DND-41 (cell line): ENCODE results near the gene MITF.

ENCODE experiments used
- ATAC-seq: fragments of 200-7000 bp; cut with Tn5 transposase; 3 replicates; pipeline ENCODE4 v1.9.1; 2021; ENCODE audit warnings: low read depth; ENCODE audit not compliant: insufficient read depth
- DNase-seq: peaks from one replicate; pipeline ENCODE4 v3.0.0-alpha.2; 2020
- H2AFZ ChIP-seq: 2 replicates; pipeline ENCODE4 v1.6.0; 2012; ENCODE audit warnings: low read depth, low read length
- H3K27ac ChIP-seq: 2 replicates; pipeline ENCODE4 v1.5.1; 2012; ENCODE audit warnings: low read length, inconsistent platforms
- H3K27me3 ChIP-seq: fragments of 200-600 bp; sonication (generic); 2 replicates; pipeline ENCODE4 v1.6.0; 2012; ENCODE audit warnings: low read length, mild to moderate bottlenecking, inconsistent platforms; ENCODE audit not compliant: insufficient read depth, poor library complexity
- H3K36me3 ChIP-seq: 2 replicates; pipeline ENCODE4 v1.5.1; 2012; ENCODE audit warnings: low read length, inconsistent platforms; ENCODE audit not compliant: insufficient read depth
- H3K4me1 ChIP-seq: 2 replicates; pipeline ENCODE4 v1.5.1; 2012; ENCODE audit warnings: mild to moderate bottlenecking, low read length; ENCODE audit not compliant: insufficient read depth
- H3K4me2 ChIP-seq: 2 replicates; pipeline ENCODE4 v1.6.0; 2012; ENCODE audit warnings: mild to moderate bottlenecking, moderate library complexity, low read length, inconsistent platforms; ENCODE audit not compliant: insufficient read depth
- H3K4me3 ChIP-seq, 2 experiments: fragments of 200-600 bp in 1 of 2; shearing (Covaris generic) in 1 of 2; 2 replicates each; pipeline ENCODE4 v1.5.1; 2012 to 2016; ENCODE audit warnings: inconsistent platforms in 2 of 2, low read length in 2 of 2, mild to moderate bottlenecking in 2 of 2, low read depth in 1 of 2, moderate library complexity in 1 of 2
- H3K79me2 ChIP-seq: 2 replicates; pipeline ENCODE4 v1.6.0; 2012; ENCODE audit warnings: low read length, inconsistent platforms; ENCODE audit not compliant: insufficient read depth
- H3K9ac ChIP-seq: 2 replicates; pipeline ENCODE4 v1.6.0; 2012; ENCODE audit warnings: low read depth, mild to moderate bottlenecking, inconsistent platforms, low read length, moderate library complexity
- H3K9me3 ChIP-seq: 2 replicates; pipeline ENCODE4 v1.5.1; 2012; ENCODE audit warnings: low read length, moderate library complexity, mild to moderate bottlenecking, inconsistent platforms; ENCODE audit not compliant: insufficient read depth, severe bottlenecking
- H4K20me1 ChIP-seq: 2 replicates; pipeline ENCODE4 v1.6.0; 2012; ENCODE audit warnings: low read length; ENCODE audit not compliant: insufficient read depth
- EZH2 ChIP-seq: IDR thresholded peaks from 3 replicates; pipeline ENCODE4 v1.6.1; 2012; ENCODE audit warnings: borderline replicate concordance, low read depth, mild to moderate bottlenecking, moderate library complexity, low read length, inconsistent platforms; ENCODE audit not compliant: severe bottlenecking
- TF ChIP-seq, protein P1 (sequence below): IDR thresholded peaks from 2 replicates; pipeline ENCODE4 v1.5.1; 2012; ENCODE audit warnings: borderline replicate concordance, low read length, moderate library complexity, mild to moderate bottlenecking; ENCODE audit not compliant: poor library complexity, severe bottlenecking; ENCODE audit errors: extremely low read depth

Gene MITF

DNA sequence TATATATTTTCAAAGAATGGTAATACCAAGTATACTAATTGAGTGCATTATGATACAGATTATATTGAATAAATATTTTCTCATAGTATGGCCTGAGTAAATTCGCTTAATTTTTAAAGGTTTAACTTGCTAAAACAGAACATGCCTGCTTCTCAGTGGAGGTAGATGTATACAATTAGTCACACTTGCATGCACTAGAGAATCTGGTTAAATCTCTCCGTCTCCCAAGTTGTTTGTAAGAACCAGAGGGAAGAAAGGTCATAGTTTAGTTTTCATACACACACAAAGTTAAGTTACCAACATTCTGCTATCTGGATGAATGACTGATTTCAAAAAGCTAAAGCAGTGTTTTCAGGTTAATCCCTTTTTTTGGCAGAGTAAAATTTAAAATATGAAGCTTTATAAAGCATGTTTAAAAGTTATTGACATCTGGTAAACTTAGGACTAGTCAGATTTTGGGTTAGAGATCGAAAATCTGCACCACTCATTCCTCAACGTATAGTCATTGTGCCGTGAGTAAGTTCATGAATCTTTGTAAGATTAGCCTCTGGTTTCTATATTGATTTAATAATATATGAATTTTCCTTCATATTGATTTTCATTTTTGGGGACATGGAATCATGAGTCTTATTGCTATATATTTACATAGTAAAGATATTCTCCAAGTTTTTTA lies 142.6 kb downstream of the MITF start:
- ATAC-seq (no peak), DNase-seq (no peak)
- peaks cover 3% of the 10 kb centered on the region for H3K27me3 ChIP-seq
- TF ChIP-seq, protein P1, sequence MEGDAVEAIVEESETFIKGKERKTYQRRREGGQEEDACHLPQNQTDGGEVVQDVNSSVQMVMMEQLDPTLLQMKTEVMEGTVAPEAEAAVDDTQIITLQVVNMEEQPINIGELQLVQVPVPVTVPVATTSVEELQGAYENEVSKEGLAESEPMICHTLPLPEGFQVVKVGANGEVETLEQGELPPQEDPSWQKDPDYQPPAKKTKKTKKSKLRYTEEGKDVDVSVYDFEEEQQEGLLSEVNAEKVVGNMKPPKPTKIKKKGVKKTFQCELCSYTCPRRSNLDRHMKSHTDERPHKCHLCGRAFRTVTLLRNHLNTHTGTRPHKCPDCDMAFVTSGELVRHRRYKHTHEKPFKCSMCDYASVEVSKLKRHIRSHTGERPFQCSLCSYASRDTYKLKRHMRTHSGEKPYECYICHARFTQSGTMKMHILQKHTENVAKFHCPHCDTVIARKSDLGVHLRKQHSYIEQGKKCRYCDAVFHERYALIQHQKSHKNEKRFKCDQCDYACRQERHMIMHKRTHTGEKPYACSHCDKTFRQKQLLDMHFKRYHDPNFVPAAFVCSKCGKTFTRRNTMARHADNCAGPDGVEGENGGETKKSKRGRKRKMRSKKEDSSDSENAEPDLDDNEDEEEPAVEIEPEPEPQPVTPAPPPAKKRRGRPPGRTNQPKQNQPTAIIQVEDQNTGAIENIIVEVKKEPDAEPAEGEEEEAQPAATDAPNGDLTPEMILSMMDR, result no peak
- no peak for TF ChIP-seq EZH2
- H3K27ac ChIP-seq, result no peak overlapping the region
- H3K9me3 ChIP-seq, result no peaks in the 10 kb centered on the region
- H3K9ac ChIP-seq, result no peak overlapping the region
- H3K4me3 ChIP-seq, result no peak overlapping the region
- no peaks in the 10 kb centered on the region for H4K20me1 ChIP-seq
- H3K4me2 ChIP-seq, result no peak overlapping the region
- no peaks in the 10 kb centered on the region for H3K4me1 ChIP-seq
- H3K79me2 ChIP-seq, result no peaks in the 10 kb centered on the region
- H2AFZ ChIP-seq, result no peak overlapping the region
- no peaks in the 10 kb centered on the region for H3K36me3 ChIP-seq

DNA sequence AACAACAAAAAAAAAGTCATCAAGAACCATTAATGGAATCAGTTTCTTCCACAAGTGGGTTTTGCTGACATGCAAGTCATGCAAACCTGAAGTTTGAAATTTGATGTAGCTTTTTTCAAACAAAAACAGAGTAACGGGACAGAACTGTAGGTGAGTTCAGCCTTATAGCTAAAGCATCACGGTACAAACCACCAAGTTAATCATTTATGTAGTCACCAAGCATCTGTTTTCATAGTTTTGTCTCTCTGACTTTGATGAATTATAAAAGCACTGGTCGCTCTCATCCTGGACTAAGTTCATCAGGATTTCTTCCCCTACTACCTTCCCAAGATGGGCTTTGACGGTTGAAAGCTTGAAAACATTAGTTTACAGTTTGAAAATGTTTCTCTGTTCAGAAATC lies 143.3 kb downstream of the MITF start:
- Histone ChIP-seq H3K9me3 (no peaks in the 10 kb centered on the region), H4K20me1 (no peaks in the 10 kb centered on the region), H3K9ac (no peak overlapping the region), H3K36me3 (no peaks in the 10 kb centered on the region), H3K4me1 (no peaks in the 10 kb centered on the region), H3K27me3 (peaks cover 3% of the 10 kb centered on the region), H3K4me2 (no peak overlapping the region), H3K79me2 (no peaks in the 10 kb centered on the region), H2AFZ (no peak overlapping the region), H3K4me3 (no peak overlapping the region), H3K27ac (no peak overlapping the region)
- no peak for DNase-seq
- no peak for TF ChIP-seq EZH2
- TF ChIP-seq, protein P1, result no peak
- no peak for ATAC-seq

DNA sequence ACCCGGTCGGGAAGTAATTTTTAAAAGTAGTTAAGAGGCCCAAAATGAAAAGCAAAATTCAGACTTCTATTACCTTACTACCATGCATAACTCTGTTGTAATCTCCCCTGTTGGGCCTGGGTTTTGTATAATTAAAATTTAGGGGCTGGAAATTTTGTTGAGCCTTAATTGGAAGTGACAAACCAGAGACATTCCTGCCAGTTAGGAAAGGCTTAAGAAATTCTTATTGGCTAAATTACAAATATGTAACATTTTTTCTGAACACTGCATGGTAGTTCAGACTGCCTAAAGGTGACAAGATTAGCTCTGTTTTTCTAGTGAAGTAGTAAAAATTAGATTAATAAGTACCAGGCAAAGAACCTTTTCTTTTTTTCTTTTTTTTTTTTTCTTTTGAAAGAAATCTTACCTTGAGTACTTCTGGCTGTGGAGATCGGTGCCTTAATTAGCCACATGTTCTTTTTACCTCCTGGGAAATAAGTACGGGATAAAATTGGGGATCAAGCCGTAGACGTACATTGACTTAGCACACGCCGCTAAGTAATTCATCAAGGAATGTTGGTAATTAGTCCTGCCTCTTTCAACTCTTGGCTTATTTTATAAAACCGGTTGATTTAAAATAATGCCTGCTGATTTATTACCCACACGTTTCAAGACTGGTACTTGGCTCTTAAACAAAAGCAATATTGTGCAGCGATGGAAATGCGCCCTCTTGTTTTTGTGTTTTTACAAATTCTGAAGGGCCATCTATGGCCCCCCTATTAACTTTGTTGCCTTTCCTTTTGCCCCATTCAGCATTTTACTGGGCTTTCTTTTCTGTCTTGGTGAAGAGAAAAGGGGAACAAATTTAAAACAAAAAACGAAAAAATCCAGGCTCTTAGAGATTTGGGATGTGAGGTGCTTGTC lies 149.0 kb downstream of the MITF start:
- no peak overlapping the region for H3K9ac ChIP-seq
- no peaks in the 10 kb centered on the region for H3K36me3 ChIP-seq
- H2AFZ ChIP-seq, result no peak overlapping the region
- ATAC-seq (no peak), DNase-seq (no peak)
- H4K20me1 ChIP-seq, result no peaks in the 10 kb centered on the region
- no peaks in the 10 kb centered on the region for H3K79me2 ChIP-seq
- H3K27me3 ChIP-seq, result peaks cover 11% of the 10 kb centered on the region
- no peak overlapping the region for H3K4me2 ChIP-seq
- H3K4me1 ChIP-seq, result no peaks in the 10 kb centered on the region
- no peaks in the 10 kb centered on the region for H3K9me3 ChIP-seq
- H3K27ac ChIP-seq, result no peak overlapping the region
- TF ChIP-seq, protein P1, result no peak
- TF ChIP-seq EZH2, result no peak
- no peak overlapping the region for H3K4me3 ChIP-seq
